H9 (cell line): Measurements from ENCODE around the gene SERPINB2. TPM values are rescaled to one million over a fixed set of nuclear protein-coding genes. Genes with fewer than 3 reads are reported as not detected.

ENCODE experiments used
- DNase-seq: peaks from one replicate; pipeline ENCODE4 v3.0.0-alpha.2; 2017
- H2AFZ ChIP-seq: one replicate; pipeline ENCODE4 v1.6.1; 2013; ENCODE audit warnings: mild to moderate bottlenecking, low read length, control low read depth, moderate library complexity
- H2AK5ac ChIP-seq: 2 replicates; pipeline ENCODE4 v1.6.1; 2013; ENCODE audit warnings: low read length, control low read depth, mixed read lengths; ENCODE audit not compliant: insufficient read length
- H2BK120ac ChIP-seq: one replicate; pipeline ENCODE4 v1.6.1; 2013; ENCODE audit warnings: low read depth, mild to moderate bottlenecking, low read length, control low read depth, inconsistent platforms; ENCODE audit not compliant: poor library complexity, severe bottlenecking
- H2BK12ac ChIP-seq: 2 replicates; pipeline ENCODE4 v1.6.1; 2013; ENCODE audit warnings: low read length, control low read depth, mixed read lengths, low read depth; ENCODE audit not compliant: insufficient read length
- H2BK15ac ChIP-seq: 2 replicates; pipeline ENCODE4 v1.6.1; 2013; ENCODE audit warnings: low read depth, low read length, control low read depth
- H2BK20ac ChIP-seq: one replicate; pipeline ENCODE4 v1.6.1; 2013; ENCODE audit warnings: low read depth, mild to moderate bottlenecking, low read length, control low read depth, inconsistent platforms; ENCODE audit not compliant: poor library complexity, severe bottlenecking
- H2BK5ac ChIP-seq: 2 replicates; pipeline ENCODE4 v1.6.1; 2013; ENCODE audit warnings: low read length, control low read depth, mixed read lengths; ENCODE audit not compliant: insufficient read length
- H3K14ac ChIP-seq: 2 replicates; pipeline ENCODE4 v1.6.1; 2013; ENCODE audit warnings: low read length, control low read depth; ENCODE audit not compliant: insufficient read depth
- H3K18ac ChIP-seq: 2 replicates; pipeline ENCODE4 v1.6.1; 2013; ENCODE audit warnings: low read depth, mild to moderate bottlenecking, mixed read lengths, low read length, control low read depth; ENCODE audit not compliant: insufficient read length
- H3K23ac ChIP-seq: 2 replicates; pipeline ENCODE4 v1.6.1; 2013; ENCODE audit warnings: low read length, control low read depth, mixed read lengths, low read depth; ENCODE audit not compliant: insufficient read length
- H3K23me2 ChIP-seq: 2 replicates; pipeline ENCODE4 v1.6.1; 2013; ENCODE audit warnings: low read depth, mild to moderate bottlenecking, mixed read lengths, low read length, control low read depth; ENCODE audit not compliant: insufficient read length, poor library complexity, severe bottlenecking
- H3K27ac ChIP-seq: 2 replicates; pipeline ENCODE4 v1.5.1; 2013; ENCODE audit warnings: low read length, control low read depth, mixed read lengths, low read depth; ENCODE audit not compliant: insufficient read length
- H3K27me3 ChIP-seq: 2 replicates; pipeline ENCODE4 v1.6.1; 2013; ENCODE audit warnings: low read length, control low read depth, inconsistent platforms; ENCODE audit not compliant: insufficient read depth
- H3K4ac ChIP-seq: 2 replicates; pipeline ENCODE4 v1.6.1; 2013; ENCODE audit warnings: low read depth, mild to moderate bottlenecking, control low read depth, inconsistent platforms, low read length, moderate library complexity
- H3K4me1 ChIP-seq: 2 replicates; pipeline ENCODE4 v1.6.1; 2013; ENCODE audit warnings: low read length, control low read depth, inconsistent platforms; ENCODE audit not compliant: insufficient read depth
- H3K4me2 ChIP-seq: 2 replicates; pipeline ENCODE4 v1.6.1; 2013; ENCODE audit warnings: low read length, control low read depth, mixed read lengths; ENCODE audit not compliant: insufficient read length, insufficient read depth
- H3K56ac ChIP-seq: 2 replicates; pipeline ENCODE4 v1.6.1; 2013; ENCODE audit warnings: low read depth, mild to moderate bottlenecking, mixed read lengths, low read length, control low read depth; ENCODE audit not compliant: insufficient read length
- H3K79me1 ChIP-seq: 2 replicates; pipeline ENCODE4 v1.6.1; 2013; ENCODE audit warnings: low read depth, mild to moderate bottlenecking, moderate library complexity, low read length, control low read depth, inconsistent platforms; ENCODE audit not compliant: insufficient read depth, poor library complexity, severe bottlenecking
- H3K79me2 ChIP-seq: 2 replicates; pipeline ENCODE4 v1.6.1; 2013; ENCODE audit warnings: low read length, control low read depth, inconsistent platforms; ENCODE audit not compliant: insufficient read depth
- H3K9ac ChIP-seq: 2 replicates; pipeline ENCODE4 v1.6.1; 2013; ENCODE audit warnings: low read length, control low read depth, mixed read lengths; ENCODE audit not compliant: insufficient read length; ENCODE audit errors: extremely low read depth
- H3K9me3 ChIP-seq: one replicate; pipeline ENCODE4 v1.6.1; 2013; ENCODE audit warnings: low read depth, low read length, inconsistent platforms; ENCODE audit not compliant: control insufficient read depth
- H3T11ph ChIP-seq: one replicate; pipeline ENCODE4 v1.6.1; 2013; ENCODE audit warnings: mild to moderate bottlenecking, low read length, control low read depth, inconsistent platforms
- H4K20me1 ChIP-seq: one replicate; pipeline ENCODE4 v1.6.1; 2013; ENCODE audit not compliant: control insufficient read depth, insufficient read length, insufficient read depth
- H4K5ac ChIP-seq: 2 replicates; pipeline ENCODE4 v1.6.1; 2013; ENCODE audit warnings: low read depth, mild to moderate bottlenecking, mixed read lengths, low read length, control low read depth; ENCODE audit not compliant: insufficient read length
- H4K8ac ChIP-seq: replicated peaks from 2 replicates; pipeline ENCODE4 v1.6.1; 2013; ENCODE audit warnings: low read length, control low read depth, mixed read lengths, low read depth; ENCODE audit not compliant: insufficient read length
- H4K91ac ChIP-seq: 2 replicates; pipeline ENCODE4 v1.6.1; 2013; ENCODE audit warnings: low read depth, mild to moderate bottlenecking, moderate library complexity, mixed read lengths, low read length, control low read depth; ENCODE audit not compliant: insufficient read length
- H3K27ac Mint-ChIP-seq, 3 experiments: 2 replicates in 2 of 3; 3 replicates in 1 of 3; pipeline ENCODE4 v1.8.0; 2020 to 2021; ENCODE audit warnings: mixed read lengths in 3 of 3, mild to moderate bottlenecking in 1 of 3, moderate library complexity in 1 of 3
- H3K27me3 Mint-ChIP-seq: 2 replicates; pipeline ENCODE4 v1.8.0; 2021; ENCODE audit warnings: low read depth, mild to moderate bottlenecking, moderate library complexity, mixed read lengths
- H3K36me3 Mint-ChIP-seq, 3 experiments: 2 replicates in 2 of 3; 3 replicates in 1 of 3; pipeline ENCODE4 v1.8.0; 2020 to 2021; ENCODE audit warnings: low read depth in 3 of 3, mixed read lengths in 3 of 3; ENCODE audit not compliant: insufficient read depth in 1 of 3
- H3K4me1 Mint-ChIP-seq, 2 experiments: 2 replicates each; pipeline ENCODE4 v1.8.0; 2020; ENCODE audit warnings: mixed read lengths in 2 of 2
- H3K4me3 Mint-ChIP-seq, 2 experiments: 2 replicates in 1 of 2; 3 replicates in 1 of 2; pipeline ENCODE4 v1.8.0; 2020 to 2021; ENCODE audit warnings: mild to moderate bottlenecking in 2 of 2, mixed read lengths in 2 of 2, moderate library complexity in 1 of 2
- H3K9me3 Mint-ChIP-seq, 2 experiments: 2 replicates in 1 of 2; 3 replicates in 1 of 2; pipeline ENCODE4 v1.8.0; 2020; ENCODE audit warnings: mild to moderate bottlenecking in 2 of 2, mixed read lengths in 2 of 2, moderate library complexity in 1 of 2
- CTCF ChIP-seq: fragments of 200-600 bp; sonication (generic); conservative IDR thresholded peaks from 3 replicates; pipeline ENCODE4 v1.8.0; 2021; ENCODE audit warnings: antibody characterized with exemption, mild to moderate bottlenecking
- WGBS: extraction: QIAGEN DNeasy Blood & Tissue Kit; methylation state at CpG from one replicate; pipeline ENCODE4 v1.1.7; 2013; ENCODE audit warnings: missing lambda C conversion rate, low lambda C conversion rate, mixed read lengths; ENCODE audit not compliant: insufficient read length; ENCODE audit errors: extremely low coverage; 5-methylcytosine and 5-hydroxymethylcytosine counted together
- total RNA-seq: library from RNA; stranded (reverse); gene quantifications from 2 replicates; pipeline ENCODE4 v1.2.1, GENCODE V29; 2021

The SERPINB2 gene
- total RNA-seq, 1 experiment from 2014 or later, result not detected

- Histone ChIP-seq H3K23me2 (no peaks in the 10 kb centered on the region), H3K79me2 (no peaks in the 10 kb centered on the region), H4K8ac (no peak overlapping the region), H2BK5ac (no peak overlapping the region), H2BK15ac (no peak overlapping the region), H2BK20ac (no peak overlapping the region), H3K23ac (no peak overlapping the region), H3K9me3 (no peaks in the 10 kb centered on the region), H4K5ac (no peak overlapping the region), H3K14ac (no peak overlapping the region), H4K20me1 (no peaks in the 10 kb centered on the region), H3K4me1 (no peaks in the 10 kb centered on the region), H3K79me1 (no peaks in the 10 kb centered on the region), H3K27me3 (no peaks in the 10 kb centered on the region), H3K4ac (no peak overlapping the region), H4K91ac (no peak overlapping the region), H3K27ac (no peak overlapping the region), H2BK120ac (no peak overlapping the region), H3K56ac (no peak overlapping the region), H2BK12ac (no peak overlapping the region), H3K9ac (no peak overlapping the region), H3K4me2 (no peak overlapping the region), H3K18ac (no peak overlapping the region), H2AK5ac (no peak overlapping the region), H2AFZ (no peak overlapping the region), H3T11ph (no peak overlapping the region)
- Mint-ChIP-seq H3K27me3 (no peaks in the 10 kb centered on the region), H3K36me3 (no peaks in the 10 kb centered on the region), H3K4me1 (no peaks in the 10 kb centered on the region), H3K4me3 (no peak overlapping the region), H3K9me3 (no peaks in the 10 kb centered on the region), H3K27ac (no peak overlapping the region)
- DNase-seq, result no peak
- no CpG with 5 or more reads among the region's 3 CpGs for WGBS
- no peak for TF ChIP-seq CTCF
Measured at GRCh38 chr18:63878343-63878742, 9.2 kb upstream of the SERPINB2 start.
